Neural progenitor cell (in vitro differentiated cells): ENCODE measurements around the gene GDF2. TPM values are rescaled to one million over a fixed set of nuclear protein-coding genes. Genes with fewer than 3 reads are reported as not detected.

Experiments
- DNase-seq: peaks from one replicate; pipeline ENCODE4 v3.0.0-alpha.2; 2016; ENCODE audit warnings: low spot score
- H2AFZ ChIP-seq: fragments of 200-600 bp; sonication (generic); replicated peaks from 2 replicates; pipeline ENCODE4 v1.6.1; 2016; ENCODE audit warnings: antibody characterized with exemption
- H3F3A ChIP-seq: fragments of 200-600 bp; sonication (generic); 2 replicates; pipeline ENCODE4 v1.6.1; 2016; ENCODE audit warnings: antibody characterized with exemption, low read depth
- H3K27ac ChIP-seq: fragments of 200-600 bp; sonication (generic); 2 replicates; pipeline ENCODE4 v1.5.1; 2016; ENCODE audit warnings: mild to moderate bottlenecking
- H3K27me3 ChIP-seq: fragments of 200-600 bp; sonication (generic); 2 replicates; pipeline ENCODE4 v1.6.1; 2016; ENCODE audit warnings: mild to moderate bottlenecking, moderate library complexity
- H3K36me3 ChIP-seq: fragments of 200-600 bp; sonication (generic); 2 replicates; pipeline ENCODE4 v1.5.1; 2016
- H3K4me1 ChIP-seq: fragments of 200-600 bp; sonication (generic); 2 replicates; pipeline ENCODE4 v1.6.1; 2016; ENCODE audit warnings: mixed run types
- H3K4me2 ChIP-seq: fragments of 200-600 bp; sonication (generic); 2 replicates; pipeline ENCODE4 v1.6.1; 2016
- H3K4me3 ChIP-seq: fragments of 200-600 bp; sonication (generic); 2 replicates; pipeline ENCODE4 v1.5.1; 2016
- H3K79me2 ChIP-seq: fragments of 200-600 bp; sonication (generic); 2 replicates; pipeline ENCODE4 v1.6.1; 2016; ENCODE audit warnings: low read depth
- H3K9ac ChIP-seq: fragments of 200-600 bp; sonication (generic); 2 replicates; pipeline ENCODE4 v1.6.1; 2016
- H3K9me3 ChIP-seq: fragments of 200-600 bp; sonication (generic); 2 replicates; pipeline ENCODE4 v1.5.1; 2016; ENCODE audit warnings: low read depth
- H4K20me1 ChIP-seq: fragments of 200-600 bp; sonication (generic); 2 replicates; pipeline ENCODE4 v1.6.1; 2016; ENCODE audit warnings: low read depth
- H3K27ac Mint-ChIP-seq: 3 replicates; pipeline ENCODE4 v1.8.0; 2021; ENCODE audit warnings: mixed read lengths
- H3K27me3 Mint-ChIP-seq: 2 replicates; pipeline ENCODE4 v1.8.0; 2022; ENCODE audit warnings: low read depth, mild to moderate bottlenecking, inconsistent platforms, moderate library complexity, mixed read lengths; ENCODE audit not compliant: insufficient read depth
- H3K36me3 Mint-ChIP-seq: 3 replicates; pipeline ENCODE4 v1.8.0; 2021; ENCODE audit warnings: mixed read lengths
- H3K4me1 Mint-ChIP-seq: 3 replicates; pipeline ENCODE4 v1.8.0; 2021; ENCODE audit warnings: mixed read lengths
- H3K4me3 Mint-ChIP-seq: 3 replicates; pipeline ENCODE4 v1.8.0; 2021; ENCODE audit warnings: mild to moderate bottlenecking, moderate library complexity, mixed read lengths
- H3K9me3 Mint-ChIP-seq: 3 replicates; pipeline ENCODE4 v1.8.0; 2020; ENCODE audit warnings: mixed read lengths
- CTCF ChIP-seq: fragments of 200-600 bp; sonication (generic); IDR thresholded peaks from 2 replicates; pipeline ENCODE4 v1.5.1; 2017; ENCODE audit warnings: antibody characterized with exemption, mild to moderate bottlenecking
- EZH2 ChIP-seq: fragments of 200-600 bp; sonication (generic); IDR thresholded peaks from 2 replicates; pipeline ENCODE4 v1.6.1; 2017; ENCODE audit warnings: antibody characterized with exemption, mild to moderate bottlenecking, moderate library complexity
- EZH2phosphoT487 ChIP-seq: fragments of 200-600 bp; sonication (generic); IDR thresholded peaks from 2 replicates; pipeline ENCODE4 v1.6.1; 2017; ENCODE audit warnings: antibody characterized with exemption
- total RNA-seq: library from RNA; depleted of rRNA; stranded (reverse); fragments of >200 nt; gene quantifications from 2 replicates; pipeline ENCODE4 v1.2.3, GENCODE V29; 2015; ENCODE audit warnings: low replicate concordance

GDF2 gene
- total RNA-seq, 1 donor from 2014 or later = not detected

GRCh38 chr10:47311932-47312662 is 10.2 kb upstream of the GDF2 start:
- H3K27ac ChIP-seq = no peak overlapping the region
- H3K27me3 ChIP-seq = no peaks in the 10 kb centered on the region
- DNase-seq = peak; percentile 91
- no peak overlapping the region for H3K4me2 ChIP-seq
- no peaks in the 10 kb centered on the region for H3F3A ChIP-seq
- no peak overlapping the region for H3K4me3 ChIP-seq
- peaks cover 24% of the 10 kb centered on the region for H3K4me1 Mint-ChIP-seq
- H3K36me3 ChIP-seq = no peaks in the 10 kb centered on the region
- no peaks in the 10 kb centered on the region for H3K4me1 ChIP-seq
- H3K9me3 Mint-ChIP-seq = no peaks in the 10 kb centered on the region
- peaks cover 2% of the 10 kb centered on the region for H3K27me3 Mint-ChIP-seq
- no peak overlapping the region for H3K27ac Mint-ChIP-seq
- no peak overlapping the region for H2AFZ ChIP-seq
- no peaks in the 10 kb centered on the region for H4K20me1 ChIP-seq
- H3K9me3 ChIP-seq = no peaks in the 10 kb centered on the region
- H3K79me2 ChIP-seq = no peaks in the 10 kb centered on the region
- TF ChIP-seq EZH2 = no peak
- peak; percentile 94 for TF ChIP-seq CTCF
- H3K9ac ChIP-seq = no peak overlapping the region
- no peak overlapping the region for H3K4me3 Mint-ChIP-seq
- H3K36me3 Mint-ChIP-seq = peaks cover 3% of the 10 kb centered on the region

GRCh38 chr10:47312663-47312995 is 9.6 kb upstream of the GDF2 start:
- no peaks in the 10 kb centered on the region for H3K4me1 ChIP-seq
- H3K27ac ChIP-seq = no peak overlapping the region
- no peaks in the 10 kb centered on the region for H3F3A ChIP-seq
- no peak overlapping the region for H3K4me3 ChIP-seq
- no peak overlapping the region for H3K4me3 Mint-ChIP-seq
- H3K9ac ChIP-seq = no peak overlapping the region
- H3K36me3 Mint-ChIP-seq = peaks cover 3% of the 10 kb centered on the region
- H3K27ac Mint-ChIP-seq = no peak overlapping the region
- no peak for DNase-seq
- H3K79me2 ChIP-seq = no peaks in the 10 kb centered on the region
- H3K4me2 ChIP-seq = no peak overlapping the region
- H3K9me3 ChIP-seq = no peaks in the 10 kb centered on the region
- no peak for TF ChIP-seq CTCF
- H2AFZ ChIP-seq = no peak overlapping the region
- H3K36me3 ChIP-seq = no peaks in the 10 kb centered on the region
- H3K27me3 Mint-ChIP-seq = peaks cover 2% of the 10 kb centered on the region
- no peaks in the 10 kb centered on the region for H4K20me1 ChIP-seq
- H3K27me3 ChIP-seq = no peaks in the 10 kb centered on the region
- no peaks in the 10 kb centered on the region for H3K9me3 Mint-ChIP-seq
- H3K4me1 Mint-ChIP-seq = peaks cover 24% of the 10 kb centered on the region

GRCh38 chr10:47314416-47314970 is 7.8 kb upstream of the GDF2 start:
- no peak overlapping the region for H3K4me3 Mint-ChIP-seq
- Histone ChIP-seq H3K9ac (no peak overlapping the region), H3K27me3 (no peaks in the 10 kb centered on the region), H2AFZ (no peak overlapping the region), H3K36me3 (no peaks in the 10 kb centered on the region), H4K20me1 (no peaks in the 10 kb centered on the region), H3K4me2 (no peak overlapping the region), H3K9me3 (no peaks in the 10 kb centered on the region), H3F3A (no peaks in the 10 kb centered on the region), H3K79me2 (no peaks in the 10 kb centered on the region), H3K4me1 (no peaks in the 10 kb centered on the region), H3K4me3 (no peak overlapping the region), H3K27ac (no peak overlapping the region)
- H3K36me3 Mint-ChIP-seq = peaks cover 4% of the 10 kb centered on the region
- no peak overlapping the region for H3K27ac Mint-ChIP-seq
- H3K27me3 Mint-ChIP-seq = peaks cover 2% of the 10 kb centered on the region
- TF ChIP-seq CTCF = no peak
- TF ChIP-seq EZH2phosphoT487 = no peak
- no peak for TF ChIP-seq EZH2
- DNase-seq = no peak
- peaks cover 3% of the 10 kb centered on the region for H3K9me3 Mint-ChIP-seq
- peaks cover 7% of the 10 kb centered on the region for H3K4me1 Mint-ChIP-seq
